Astrocyte (in vitro differentiated cells and primary cell): ENCODE results near the gene CCDC57. TPM values are rescaled to one million over a fixed set of nuclear protein-coding genes. Genes with fewer than 3 reads are reported as not detected.

ENCODE experiments used
- DNase-seq: peaks from one replicate; pipeline ENCODE4 v3.0.0-alpha.2; 2010; ENCODE audit warnings: low read depth
- FAIRE-seq: peaks from 2 replicates; lab custom pipeline; 2011; peaks lifted over from hg19 to GRCh38; lab: Jason Lieb, UNC
- H2AFZ ChIP-seq: 2 replicates; pipeline ENCODE4 v1.6.0; 2012; ENCODE audit warnings: low read depth, low read length, inconsistent platforms
- H3K27ac ChIP-seq: 2 replicates; pipeline ENCODE4 v1.5.1; 2011; ENCODE audit warnings: low read depth, low read length, inconsistent platforms
- H3K27me3 ChIP-seq: 2 replicates; pipeline ENCODE4 v1.6.0; 2011; ENCODE audit warnings: low read length, inconsistent platforms; ENCODE audit not compliant: insufficient read depth
- H3K36me3 ChIP-seq: 2 replicates; pipeline ENCODE4 v1.5.1; 2011; ENCODE audit warnings: low read length, inconsistent platforms; ENCODE audit not compliant: insufficient read depth
- H3K4me1 ChIP-seq: 2 replicates; pipeline ENCODE4 v1.5.1; 2011; ENCODE audit warnings: low read length, inconsistent platforms; ENCODE audit not compliant: insufficient read depth
- H3K4me2 ChIP-seq: 2 replicates; pipeline ENCODE4 v1.6.0; 2012; ENCODE audit warnings: low read length, inconsistent platforms
- H3K4me3 ChIP-seq: 2 replicates; pipeline ENCODE4 v1.5.1; 2011; ENCODE audit warnings: low read depth, mild to moderate bottlenecking, low read length, inconsistent platforms; ENCODE audit not compliant: insufficient read depth
- H3K79me2 ChIP-seq: 2 replicates; pipeline ENCODE4 v1.6.0; 2012; ENCODE audit warnings: mild to moderate bottlenecking, low read length, inconsistent platforms; ENCODE audit not compliant: insufficient read depth
- H3K9ac ChIP-seq: 2 replicates; pipeline ENCODE4 v1.6.0; 2012; ENCODE audit warnings: mild to moderate bottlenecking, low read length, inconsistent platforms
- H3K9me3 ChIP-seq: 2 replicates; pipeline ENCODE4 v1.5.1; 2012; ENCODE audit warnings: low read depth, mild to moderate bottlenecking, low read length, inconsistent platforms; ENCODE audit not compliant: insufficient read depth
- H4K20me1 ChIP-seq: 2 replicates; pipeline ENCODE4 v1.6.0; 2012; ENCODE audit warnings: low read length, inconsistent platforms; ENCODE audit not compliant: insufficient read depth
- H3K27ac Mint-ChIP-seq: one replicate; pipeline ENCODE4 v1.8.0; 2021; ENCODE audit warnings: mild to moderate bottlenecking, mixed read lengths; ENCODE audit not compliant: unreplicated experiment
- H3K27me3 Mint-ChIP-seq: one replicate; pipeline ENCODE4 v1.8.0; 2021; ENCODE audit warnings: low read depth, mixed read lengths; ENCODE audit not compliant: unreplicated experiment
- H3K36me3 Mint-ChIP-seq: one replicate; pipeline ENCODE4 v1.8.0; 2021; ENCODE audit warnings: low read depth, mixed read lengths; ENCODE audit not compliant: unreplicated experiment
- H3K4me1 Mint-ChIP-seq: one replicate; pipeline ENCODE4 v1.8.0; 2021; ENCODE audit warnings: low read depth, mixed read lengths; ENCODE audit not compliant: unreplicated experiment
- H3K4me3 Mint-ChIP-seq: one replicate; pipeline ENCODE4 v1.8.0; 2021; ENCODE audit warnings: mild to moderate bottlenecking, moderate library complexity, mixed read lengths; ENCODE audit not compliant: unreplicated experiment
- H3K9me3 Mint-ChIP-seq: one replicate; pipeline ENCODE4 v1.8.0; 2021; ENCODE audit warnings: mild to moderate bottlenecking, mixed read lengths; ENCODE audit not compliant: unreplicated experiment
- CTCF ChIP-seq: IDR thresholded peaks from 2 replicates; pipeline ENCODE4 v1.5.1; 2011; ENCODE audit warnings: low read depth, mild to moderate bottlenecking, inconsistent platforms, low read length, moderate library complexity; ENCODE audit not compliant: insufficient read depth
- EZH2 ChIP-seq: IDR thresholded peaks from 2 replicates; pipeline ENCODE4 v1.6.1; 2012; ENCODE audit warnings: mild to moderate bottlenecking, low read length, inconsistent platforms; ENCODE audit not compliant: insufficient read depth
- total RNA-seq: library from RNA; stranded (reverse); gene quantifications from 2 replicates; pipeline ENCODE4 v1.2.1, GENCODE V29; 2021

CCDC57 gene
- total RNA-seq, 1 donor from 2014 or later = 20.4 TPM

- H3K4me3 Mint-ChIP-seq = no peak overlapping the region
- Histone ChIP-seq H3K9me3 (no peaks in the 10 kb centered on the region), H3K4me1 (peaks cover 16% of the 10 kb centered on the region), H3K79me2 (peaks cover 6% of the 10 kb centered on the region), H4K20me1 (peaks cover 27% of the 10 kb centered on the region), H3K4me3 (no peak overlapping the region), H3K4me2 (peak overlapping the region; percentile 40), H3K27ac (no peak overlapping the region), H3K36me3 (peaks cover 2% of the 10 kb centered on the region), H3K27me3 (no peaks in the 10 kb centered on the region), H2AFZ (no peak overlapping the region), H3K9ac (no peak overlapping the region)
- TF ChIP-seq CTCF = no peak
- no peak for TF ChIP-seq EZH2
- FAIRE-seq = no peak
- H3K36me3 Mint-ChIP-seq = peaks cover 6% of the 10 kb centered on the region
- peak; percentile 72 for DNase-seq
- peak overlapping the region; percentile 48 for H3K27ac Mint-ChIP-seq
- H3K27me3 Mint-ChIP-seq = no peaks in the 10 kb centered on the region
- H3K9me3 Mint-ChIP-seq = no peaks in the 10 kb centered on the region
- H3K4me1 Mint-ChIP-seq = peaks cover 15% of the 10 kb centered on the region
Observed at GRCh38 chr17:82204831-82205719, 7.6 kb downstream of the CCDC57 start.

GRCh38 chr17:82203920-82204319 lies 8.7 kb downstream of the CCDC57 start:
- Mint-ChIP-seq H3K27me3 (no peaks in the 10 kb centered on the region), H3K27ac (no peak overlapping the region), H3K4me1 (peaks cover 15% of the 10 kb centered on the region), H3K9me3 (no peaks in the 10 kb centered on the region), H3K4me3 (no peak overlapping the region), H3K36me3 (peaks cover 9% of the 10 kb centered on the region)
- no peak overlapping the region for H3K27ac ChIP-seq
- no peak overlapping the region for H3K4me3 ChIP-seq
- H4K20me1 ChIP-seq = peaks cover 27% of the 10 kb centered on the region
- H3K36me3 ChIP-seq = peaks cover 2% of the 10 kb centered on the region
- H3K4me1 ChIP-seq = peaks cover 16% of the 10 kb centered on the region
- no peak for FAIRE-seq
- TF ChIP-seq CTCF (no peak), EZH2 (no peak)
- H3K9me3 ChIP-seq = no peaks in the 10 kb centered on the region
- H3K27me3 ChIP-seq = no peaks in the 10 kb centered on the region
- no peak for DNase-seq
- no peak overlapping the region for H3K4me2 ChIP-seq
- H2AFZ ChIP-seq = no peak overlapping the region
- H3K9ac ChIP-seq = no peak overlapping the region
- peaks cover 6% of the 10 kb centered on the region for H3K79me2 ChIP-seq

GRCh38 chr17:82202981-82203380 lies 9.7 kb downstream of the CCDC57 start:
- no peak for FAIRE-seq
- H3K27me3 Mint-ChIP-seq = no peaks in the 10 kb centered on the region
- H3K27ac ChIP-seq = no peak overlapping the region

More at GRCh38 chr17:82202981-82203380, 9.7 kb downstream of the CCDC57 start:
- peaks cover 6% of the 10 kb centered on the region for H3K79me2 ChIP-seq
- Mint-ChIP-seq H3K9me3 (peaks cover 2% of the 10 kb centered on the region), H3K4me1 (peaks cover 15% of the 10 kb centered on the region), H3K36me3 (peaks cover 13% of the 10 kb centered on the region), H3K27ac (no peak overlapping the region), H3K4me3 (no peak overlapping the region)
- no peak for TF ChIP-seq CTCF
- TF ChIP-seq EZH2 = no peak
- no peak overlapping the region for H3K9ac ChIP-seq
- no peak overlapping the region for H3K4me3 ChIP-seq
- H3K4me2 ChIP-seq = no peak overlapping the region
- H3K9me3 ChIP-seq = no peaks in the 10 kb centered on the region
- H3K36me3 ChIP-seq = peaks cover 6% of the 10 kb centered on the region
- no peaks in the 10 kb centered on the region for H3K27me3 ChIP-seq
- no peak for DNase-seq
- peaks cover 27% of the 10 kb centered on the region for H4K20me1 ChIP-seq
- H2AFZ ChIP-seq = no peak overlapping the region
- H3K4me1 ChIP-seq = peaks cover 16% of the 10 kb centered on the region
